ENCODE measurements around the gene SMIM38.
"Not testable (repeated sequence)": the region's sequence is repeated elsewhere in the genome, so short reads cannot be mapped to it uniquely, and the experiment has no call there.

Gene SMIM38

GRCh38 chr11:69133251-69133650 lies 22.5 kb upstream of the SMIM38 start:
- H3K4me3 ChIP-seq (ENCODE audit: low read depth, low read length), result no peak overlapping the region
- TF ChIP-seq CTCF (IDR thresholded peaks at IDR 0.05; ENCODE audit: low read depth, low read length), result no peak

- not testable (repeated sequence) for H3K4me3 ChIP-seq (ENCODE audit: low read depth, low read length)
These were observed 21.6 kb upstream of the SMIM38 start for GRCh38 chr11:69134182-69134581.

DNA sequence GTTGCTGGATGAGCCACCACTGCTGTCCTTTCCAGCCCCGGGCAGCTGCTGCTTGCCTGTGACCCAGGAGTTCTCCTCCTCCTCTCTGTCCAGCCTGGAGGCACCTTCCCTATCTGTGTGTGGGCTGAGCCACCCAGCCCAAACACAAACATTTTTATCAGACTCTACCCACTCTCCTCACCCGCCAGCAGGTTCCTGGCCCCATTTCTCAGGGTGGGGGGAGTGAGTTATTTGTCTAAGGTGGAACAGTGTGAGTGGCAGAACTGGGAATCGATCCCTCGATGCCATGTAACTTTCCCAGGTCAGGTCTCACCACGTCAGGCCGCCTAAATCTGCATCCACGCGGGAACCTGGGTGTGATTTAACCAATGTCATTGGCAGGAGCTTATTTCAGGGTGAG lies 20.8 kb upstream of the SMIM38 start:
- H3K4me3 ChIP-seq (ENCODE audit: low read depth, low read length), result no peak overlapping the region
- TF ChIP-seq CTCF (IDR thresholded peaks at IDR 0.05; ENCODE audit: low read depth, low read length), result no peak

DNA sequence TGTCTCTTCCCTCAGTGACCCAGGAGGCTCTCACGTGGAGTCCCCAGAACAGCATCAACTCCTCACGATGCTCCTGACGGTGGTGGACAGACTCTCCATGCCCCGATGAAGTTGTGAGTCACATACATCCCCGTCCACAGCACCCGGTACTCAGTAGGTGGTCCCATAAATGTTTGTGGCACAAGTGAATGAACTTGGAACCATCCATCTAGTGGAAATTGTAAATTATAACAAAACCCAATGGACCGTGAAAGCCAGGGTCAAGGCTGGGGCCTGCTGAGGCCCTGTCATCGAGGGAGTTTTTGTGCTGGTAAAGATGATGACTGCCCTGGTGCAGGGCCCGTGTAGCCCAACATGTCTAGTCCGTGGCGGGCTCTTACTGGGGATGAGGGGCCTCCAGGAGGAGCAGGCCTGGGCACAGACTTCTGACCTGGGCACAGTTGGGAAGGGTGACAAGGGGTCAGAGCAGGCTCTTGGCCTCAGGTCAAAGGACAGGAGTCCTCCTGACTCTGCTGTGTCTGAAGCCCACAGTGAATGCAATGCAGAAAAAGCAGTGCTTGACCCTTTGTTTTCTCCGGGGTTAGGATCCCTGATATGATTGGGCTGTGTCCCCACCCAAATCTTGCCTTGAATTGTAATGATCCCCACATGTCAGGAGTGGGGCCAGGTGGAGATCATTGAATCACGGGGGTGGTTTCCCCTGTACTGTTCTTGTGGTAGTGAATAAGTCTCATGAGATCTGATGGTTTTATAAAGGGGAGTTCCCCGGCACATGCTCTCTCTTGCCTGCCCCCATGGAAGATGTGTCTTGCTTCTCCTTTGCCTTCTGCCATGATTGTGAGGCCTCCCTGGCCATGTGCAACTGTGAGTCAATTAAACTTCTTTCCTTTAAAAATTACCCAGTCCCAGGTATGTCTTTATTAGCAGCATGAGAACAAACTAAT lies 20.0 kb upstream of the SMIM38 start:
- H3K4me3 ChIP-seq (ENCODE audit: low read depth, low read length), result no peak overlapping the region
- TF ChIP-seq CTCF (IDR thresholded peaks at IDR 0.05; ENCODE audit: low read depth, low read length), result no peak

DNA sequence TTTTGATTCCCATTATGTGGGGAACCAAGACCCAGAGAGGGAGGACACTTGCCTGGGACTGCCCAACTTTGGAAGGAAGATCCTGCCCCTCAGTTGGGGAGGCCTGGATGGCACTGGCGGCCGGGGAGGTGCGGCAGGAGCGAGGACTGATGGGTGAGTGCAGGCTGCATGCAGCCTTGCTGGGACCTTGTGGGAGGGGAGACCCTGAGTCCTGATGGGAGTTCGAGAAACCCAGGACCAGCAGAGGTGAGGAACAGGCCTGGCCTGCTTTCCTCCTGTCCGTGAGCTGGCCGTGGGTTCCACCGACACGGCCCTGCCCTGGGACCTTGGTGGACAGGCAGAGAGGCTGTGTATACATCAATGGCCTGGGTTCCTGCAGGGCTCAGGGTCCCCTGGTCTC lies 19.3 kb upstream of the SMIM38 start:
- H3K4me3 ChIP-seq (ENCODE audit: low read depth, low read length), result no peak overlapping the region

DNA sequence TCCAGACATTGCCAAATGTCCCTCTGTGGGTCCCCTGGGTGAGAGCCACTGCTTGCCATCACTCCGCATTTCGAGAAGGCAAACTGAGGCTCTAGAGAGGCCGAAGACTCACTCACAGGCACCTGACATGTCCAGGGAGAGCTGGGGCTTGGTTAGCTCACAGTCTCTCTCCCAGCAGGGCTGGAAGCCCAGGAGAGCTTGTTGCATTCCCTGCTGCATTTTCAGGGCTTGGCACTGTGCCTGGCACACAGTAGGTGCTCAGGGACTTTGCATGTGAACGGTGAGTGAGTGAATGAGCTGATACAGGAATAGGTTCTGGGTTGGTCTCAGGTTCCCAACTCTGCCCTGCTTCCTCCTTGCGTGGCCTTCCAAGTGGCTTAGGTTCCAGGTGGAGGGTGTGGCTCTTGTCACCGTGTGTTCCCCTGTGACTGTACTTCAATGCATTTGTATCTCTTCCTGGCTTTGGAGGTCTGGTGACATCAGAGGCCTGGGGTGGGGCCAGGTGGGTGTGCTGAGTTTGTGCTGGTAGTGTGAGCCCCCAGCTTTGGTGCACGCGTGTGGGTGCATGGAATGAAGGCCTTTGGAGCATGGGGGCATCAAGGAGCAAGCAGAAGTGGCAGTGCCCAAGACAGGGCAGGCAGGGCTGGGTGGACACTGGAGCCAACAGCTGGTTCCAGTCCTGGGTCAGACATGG lies 18.4 kb upstream of the SMIM38 start:
- no peak overlapping the region for H3K4me3 ChIP-seq (ENCODE audit: low read depth, low read length)
- TF ChIP-seq CTCF (IDR thresholded peaks at IDR 0.05; ENCODE audit: low read depth, low read length), result no peak

More for the DNA sequence above, 19.3 kb upstream of the SMIM38 start:
- TF ChIP-seq CTCF (IDR thresholded peaks at IDR 0.05; ENCODE audit: low read depth, low read length), result no peak

DNA sequence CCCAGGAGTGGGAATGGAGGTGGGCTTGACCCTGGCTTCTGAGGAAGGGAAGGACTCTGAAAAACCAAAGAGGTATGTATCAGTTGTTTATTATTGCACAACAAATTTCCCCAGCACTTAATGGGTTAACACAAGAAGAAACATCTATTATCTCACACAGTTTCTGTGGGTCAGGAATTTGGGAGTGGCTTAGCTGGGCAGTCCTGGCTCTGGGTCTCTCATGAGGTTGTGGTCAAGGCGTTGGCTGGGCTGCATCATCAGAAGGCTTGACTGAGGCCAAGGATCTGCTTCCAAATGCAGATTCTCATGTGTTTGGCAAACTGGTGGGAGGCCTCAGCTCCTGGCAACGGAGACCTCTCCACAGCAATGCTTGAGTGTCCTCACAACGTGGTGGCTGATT lies 17.5 kb upstream of the SMIM38 start:
- no peak overlapping the region for H3K4me3 ChIP-seq (ENCODE audit: low read depth, low read length)
- TF ChIP-seq CTCF (IDR thresholded peaks at IDR 0.05; ENCODE audit: low read depth, low read length), result no peak

DNA sequence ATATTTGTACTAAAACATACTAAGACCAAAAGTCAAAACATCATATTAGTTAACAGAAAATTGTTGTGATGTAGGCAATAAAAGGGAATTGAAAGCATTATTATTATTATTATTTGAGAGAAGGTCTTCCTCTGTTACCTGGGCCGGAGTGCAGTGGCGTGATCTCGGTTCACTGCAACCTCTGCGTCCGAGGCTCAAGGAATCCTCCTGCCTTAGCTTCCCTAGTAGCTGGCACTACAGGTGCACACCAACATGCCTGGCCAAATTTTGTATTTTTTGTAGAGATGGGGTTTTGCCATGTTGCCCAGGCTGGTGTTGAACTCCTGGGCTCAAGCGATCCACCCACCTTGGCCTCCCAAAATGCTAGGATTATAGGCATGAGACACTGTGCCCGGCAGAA lies 15.6 kb upstream of the SMIM38 start:
- H3K4me3 ChIP-seq (ENCODE audit: low read depth, low read length), result not testable (repeated sequence)

Measured in WI38 (cell line).